NCI-H345 treated with DMSO at 0.1 percent for 48 hours (cell line): ENCODE results near the gene CLASP1.
A peak's percentile ranks its signal among the peaks of the same experiment; 100 is the strongest.
"Not testable (repeated sequence)": the region's sequence is repeated elsewhere in the genome, so short reads cannot be mapped to it uniquely, and the experiment has no call there.

Experiments
- DNase-seq: peaks from one replicate; lab custom pipeline; 2025; ENCODE audit not compliant: unreplicated experiment; lab: John Stamatoyannopoulos, UW

Gene CLASP1

DNA sequence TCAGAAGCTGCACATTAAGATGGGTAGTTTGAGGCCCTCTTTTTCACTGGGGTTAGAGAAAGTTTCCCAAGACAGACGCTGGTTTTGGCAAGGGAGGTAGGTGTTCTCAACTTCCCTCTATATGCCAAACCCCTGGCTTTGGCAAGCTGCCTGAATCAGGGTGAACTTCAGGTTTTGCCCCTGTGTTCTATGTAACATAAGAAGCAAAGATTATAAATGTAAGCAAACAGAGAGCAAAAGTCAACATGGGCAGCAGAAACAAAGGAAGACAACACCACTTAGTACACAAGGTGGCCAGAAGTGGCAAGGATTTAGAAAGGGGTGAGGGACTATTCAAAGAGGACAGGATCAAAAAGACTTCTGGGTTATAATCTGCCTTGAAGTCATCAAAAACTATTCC lies 293.8 kb downstream of the CLASP1 start:
- peak; percentile 9 for DNase-seq

GRCh38 chr2:121351521-121352318 lies 297.5 kb downstream of the CLASP1 start:
- DNase-seq: no peak

GRCh38 chr2:121350890-121351289 lies 298.4 kb downstream of the CLASP1 start:
- no peak for DNase-seq

- no peak for DNase-seq
Observed at GRCh38 chr2:121350402-121350775, 298.9 kb downstream of the CLASP1 start.

GRCh38 chr2:121349721-121350401 lies 299.4 kb downstream of the CLASP1 start:
- no peak for DNase-seq

GRCh38 chr2:121348128-121348740 lies 301.0 kb downstream of the CLASP1 start:
- DNase-seq: no peak

- DNase-seq: no peak
Observed at GRCh38 chr2:121346859-121347258, 302.4 kb downstream of the CLASP1 start.

- DNase-seq: no peak
Observed at GRCh38 chr2:121346407-121346806, 302.9 kb downstream of the CLASP1 start.

DNA sequence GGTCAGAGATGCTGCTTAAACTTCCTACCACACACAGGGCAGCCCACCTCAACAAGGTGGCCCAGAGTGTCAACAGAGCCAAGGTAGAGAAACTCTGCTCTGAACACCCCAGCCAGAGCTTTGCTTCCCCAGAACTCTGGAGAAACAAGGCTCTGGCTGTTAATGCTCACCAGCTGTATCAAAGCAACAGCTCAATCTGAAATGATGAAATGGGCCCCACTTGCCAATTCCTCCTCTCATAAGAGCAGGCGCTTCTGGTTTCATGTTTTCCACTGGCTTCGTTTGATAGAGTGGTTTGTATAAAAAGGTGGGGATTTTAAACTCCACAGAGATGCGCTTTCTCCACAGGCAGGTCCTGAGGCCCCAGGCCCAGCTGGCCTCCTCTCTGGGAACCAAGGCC lies 303.4 kb downstream of the CLASP1 start:
- DNase-seq: no peak

- no peak for DNase-seq
Observed at GRCh38 chr2:121345101-121345500, 304.2 kb downstream of the CLASP1 start.

- DNase-seq: not testable (repeated sequence)
Observed at GRCh38 chr2:121343828-121344399, 305.3 kb downstream of the CLASP1 start.

DNA sequence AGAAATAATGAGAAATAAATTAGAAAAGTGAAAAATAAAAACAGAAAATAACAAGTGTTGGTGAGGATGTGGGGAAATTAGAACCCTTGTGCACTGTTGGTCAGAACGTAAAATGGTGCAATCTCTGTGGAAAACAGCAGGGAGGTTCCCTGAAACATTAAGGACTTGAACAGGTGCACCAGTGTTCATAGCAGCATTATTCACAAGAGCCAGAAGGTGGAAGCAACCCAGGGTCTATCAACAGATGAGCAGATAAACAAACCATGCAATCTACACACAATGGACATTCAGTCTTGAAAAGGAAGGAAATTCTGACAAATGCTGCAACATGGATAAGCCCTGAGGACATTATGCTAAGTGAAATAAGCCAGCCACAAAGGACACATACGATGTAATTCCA lies 306.1 kb downstream of the CLASP1 start:
- DNase-seq: peak; percentile 58

- no peak for DNase-seq
Observed at GRCh38 chr2:121342751-121343150, 306.5 kb downstream of the CLASP1 start.

- no peak for DNase-seq
Observed at GRCh38 chr2:121340926-121341325, 308.3 kb downstream of the CLASP1 start.

GRCh38 chr2:121338281-121338680 lies 311.0 kb downstream of the CLASP1 start:
- no peak for DNase-seq

DNA sequence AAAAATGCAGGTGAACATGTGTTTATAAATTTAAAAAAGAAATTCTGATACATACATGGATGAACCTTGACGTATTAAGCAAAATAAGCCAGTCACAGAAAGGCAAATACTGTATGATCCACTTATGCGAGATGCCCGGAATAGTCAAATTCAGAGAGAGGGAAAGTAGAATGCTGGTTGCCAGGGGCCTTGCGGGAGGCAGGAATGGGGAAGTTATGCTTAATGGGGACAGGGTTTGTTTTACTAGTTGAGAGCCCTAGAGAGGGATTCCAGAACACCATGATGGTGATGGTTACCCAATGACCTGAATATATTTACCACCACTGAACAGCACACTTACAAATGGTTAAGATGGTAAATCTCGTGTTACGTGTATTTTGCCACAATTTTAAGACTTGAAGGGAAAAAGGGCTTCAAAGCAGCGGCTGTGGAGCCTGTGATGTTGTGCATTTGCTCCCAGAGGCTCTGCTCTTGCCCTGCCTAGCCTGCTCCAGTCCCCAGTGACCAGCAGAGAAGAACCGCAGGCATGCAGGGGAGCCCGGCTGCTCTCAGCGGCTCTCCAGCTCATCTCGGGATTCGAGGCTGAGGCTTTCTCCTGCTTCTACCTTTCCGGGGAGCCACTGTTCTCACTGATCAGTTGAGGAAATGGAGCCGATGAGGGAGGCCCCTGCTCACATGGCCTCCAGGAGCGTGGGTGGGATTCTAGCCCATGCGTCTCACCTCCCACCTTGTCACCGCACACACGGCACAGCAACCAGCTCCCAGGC lies 312.6 kb downstream of the CLASP1 start:
- DNase-seq: no peak

- peak; percentile 62 for DNase-seq
Observed at GRCh38 chr2:121335294-121336290, 313.7 kb downstream of the CLASP1 start.

- DNase-seq: no peak
Observed at GRCh38 chr2:121334581-121335293, 314.5 kb downstream of the CLASP1 start.
